ENCODE results near the gene DPCD.

DPCD gene

GRCh38 chr10:101564490-101564991 lies 23.6 kb upstream of the DPCD start:
- TF ChIP-seq NFIC (IDR thresholded peaks at IDR 0.05) (no peak), REST (IDR thresholded peaks at IDR 0.05; ENCODE audit: low read depth) (no peak), TCF12 (IDR thresholded peaks at IDR 0.05; ENCODE audit: low read depth) (no peak), MAX (IDR thresholded peaks at IDR 0.05) (no peak), TEAD4 (IDR thresholded peaks at IDR 0.05) (no peak), YY1 (IDR thresholded peaks at IDR 0.05; ENCODE audit: low read depth) (no peak), ZBTB7A (IDR thresholded peaks at IDR 0.05; ENCODE audit: low read depth) (no peak), FOXM1 (IDR thresholded peaks at IDR 0.05; ENCODE audit: borderline replicate concordance, low read depth) (no peak), TAF1 (IDR thresholded peaks at IDR 0.05; ENCODE audit: low read depth) (no peak), USF1 (IDR thresholded peaks at IDR 0.05) (no peak), CEBPB (IDR thresholded peaks at IDR 0.05) (no peak), CREB1 (IDR thresholded peaks at IDR 0.05; ENCODE audit: low read depth) (no peak), EP300 (IDR thresholded peaks at IDR 0.05; ENCODE audit: borderline replicate concordance) (no peak), EGR1 (IDR thresholded peaks at IDR 0.05) (no peak), RAD21 (IDR thresholded peaks at IDR 0.05; ENCODE audit: low read depth) (no peak)

GRCh38 chr10:101565370-101565900 lies 22.7 kb upstream of the DPCD start:
- TF ChIP-seq REST (IDR thresholded peaks at IDR 0.05; ENCODE audit: low read depth) = no peak
- TF ChIP-seq FOXM1 (IDR thresholded peaks at IDR 0.05; ENCODE audit: borderline replicate concordance, low read depth) = no peak
- no peak for TF ChIP-seq RAD21 (IDR thresholded peaks at IDR 0.05; ENCODE audit: low read depth)
- TF ChIP-seq TAF1 (IDR thresholded peaks at IDR 0.05; ENCODE audit: low read depth) = no peak
- TF ChIP-seq NFIC (IDR thresholded peaks at IDR 0.05) = no peak
- no peak for TF ChIP-seq CEBPB (IDR thresholded peaks at IDR 0.05)
- no peak for TF ChIP-seq ZBTB7A (IDR thresholded peaks at IDR 0.05; ENCODE audit: low read depth)

GRCh38 chr10:101565936-101566332 lies 22.2 kb upstream of the DPCD start:
- no peak for TF ChIP-seq TEAD4 (IDR thresholded peaks at IDR 0.05)
- TF ChIP-seq EP300 (IDR thresholded peaks at IDR 0.05; ENCODE audit: borderline replicate concordance) = no peak
- no peak for TF ChIP-seq CEBPB (IDR thresholded peaks at IDR 0.05)
- no peak for TF ChIP-seq REST (IDR thresholded peaks at IDR 0.05; ENCODE audit: low read depth)
- TF ChIP-seq MAX (IDR thresholded peaks at IDR 0.05) = no peak
- TF ChIP-seq NFIC (IDR thresholded peaks at IDR 0.05) = no peak
- no peak for TF ChIP-seq FOXM1 (IDR thresholded peaks at IDR 0.05; ENCODE audit: borderline replicate concordance, low read depth)
- no peak for TF ChIP-seq TCF12 (IDR thresholded peaks at IDR 0.05; ENCODE audit: low read depth)
- TF ChIP-seq TAF1 (IDR thresholded peaks at IDR 0.05; ENCODE audit: low read depth) = no peak
- no peak for TF ChIP-seq RAD21 (IDR thresholded peaks at IDR 0.05; ENCODE audit: low read depth)
- TF ChIP-seq USF1 (IDR thresholded peaks at IDR 0.05) = no peak
- TF ChIP-seq ZBTB7A (IDR thresholded peaks at IDR 0.05; ENCODE audit: low read depth) = no peak
- TF ChIP-seq CREB1 (IDR thresholded peaks at IDR 0.05; ENCODE audit: low read depth) = no peak
- no peak for TF ChIP-seq YY1 (IDR thresholded peaks at IDR 0.05; ENCODE audit: low read depth)
- no peak for TF ChIP-seq EGR1 (IDR thresholded peaks at IDR 0.05)

GRCh38 chr10:101566333-101567164 lies 21.6 kb upstream of the DPCD start:
- no peak for TF ChIP-seq RAD21 (IDR thresholded peaks at IDR 0.05; ENCODE audit: low read depth)
- TF ChIP-seq MAX (IDR thresholded peaks at IDR 0.05) = peak; percentile 83
- TF ChIP-seq TCF12 (IDR thresholded peaks at IDR 0.05; ENCODE audit: low read depth) = peak; percentile 71; the same call in 1 of the 2 replicates
- TF ChIP-seq EP300 (IDR thresholded peaks at IDR 0.05; ENCODE audit: borderline replicate concordance) = no peak
- TF ChIP-seq TEAD4 (IDR thresholded peaks at IDR 0.05) = no peak
- peak; percentile 63; the same call in 1 of the 2 replicates for TF ChIP-seq ZBTB7A (IDR thresholded peaks at IDR 0.05; ENCODE audit: low read depth)
- no peak for TF ChIP-seq CEBPB (IDR thresholded peaks at IDR 0.05)
- TF ChIP-seq NFIC (IDR thresholded peaks at IDR 0.05) = no peak; the same call in 1 of the 2 replicates
- peak; percentile 28; the same call in 1 of the 2 replicates for TF ChIP-seq YY1 (IDR thresholded peaks at IDR 0.05; ENCODE audit: low read depth)

Data from Ishikawa (cell line).